ENCODE results near the gene APMAP.
A peak's percentile ranks its signal among the peaks of the same experiment; 100 is the strongest.

Gene APMAP

DNA sequence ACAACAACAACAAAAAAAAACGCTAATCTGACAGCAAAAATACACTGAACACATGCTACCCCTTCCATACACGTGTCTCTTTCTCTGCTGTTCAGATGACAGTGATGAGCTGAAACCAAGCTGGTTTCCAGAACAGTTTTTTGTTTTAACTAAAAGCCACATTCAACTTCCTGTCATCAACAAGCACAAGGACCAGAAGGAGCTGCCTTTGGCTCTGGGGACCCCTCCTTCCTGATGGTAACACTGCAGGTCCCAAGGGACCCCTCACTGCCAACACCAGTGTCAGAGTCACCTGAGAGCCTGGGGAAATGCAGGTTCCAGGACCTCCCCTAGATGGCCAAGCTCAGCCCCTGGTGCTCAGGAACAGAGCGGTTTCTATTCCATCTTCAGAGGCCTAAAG lies 37.5 kb downstream of the APMAP start:
- no peak for DNase-seq (ENCODE audit: low spot score)

GRCh38 chr20:24954566-24954965 lies 38.0 kb downstream of the APMAP start:
- no peak for TF ChIP-seq CTCF (IDR thresholded peaks at IDR 0.05)
- no peak for DNase-seq (ENCODE audit: low spot score)
- H3K4me3 ChIP-seq, result no peak overlapping the region
- no peak overlapping the region for H3K27ac ChIP-seq

More for the DNA sequence above, 37.5 kb downstream of the APMAP start:
- no peak for TF ChIP-seq CTCF (IDR thresholded peaks at IDR 0.05)
- Histone ChIP-seq H3K27ac (no peak overlapping the region), H3K4me3 (no peak overlapping the region)

- H3K27ac ChIP-seq, result no peak overlapping the region
- TF ChIP-seq CTCF (IDR thresholded peaks at IDR 0.05), result no peak
- no peak for DNase-seq (ENCODE audit: low spot score)
- H3K4me3 ChIP-seq, result no peak overlapping the region
Observed at GRCh38 chr20:24954151-24954550, 38.4 kb downstream of the APMAP start.

- H3K4me3 ChIP-seq, result no peak overlapping the region
Observed at GRCh38 chr20:24953621-24954133, 38.9 kb downstream of the APMAP start.

GRCh38 chr20:24953209-24953575 lies 39.4 kb downstream of the APMAP start:
- Histone ChIP-seq H3K4me3 (no peak overlapping the region), H3K27ac (no peak overlapping the region)
- DNase-seq (ENCODE audit: low spot score), result peak; percentile 68
- TF ChIP-seq CTCF (IDR thresholded peaks at IDR 0.05), result no peak

More at GRCh38 chr20:24953621-24954133, 38.9 kb downstream of the APMAP start:
- TF ChIP-seq CTCF (IDR thresholded peaks at IDR 0.05), result no peak
- DNase-seq (ENCODE audit: low spot score), result peak; percentile 41
- no peak overlapping the region for H3K27ac ChIP-seq

- no peak overlapping the region for H3K27ac ChIP-seq
- TF ChIP-seq CTCF (IDR thresholded peaks at IDR 0.05), result no peak
- peak; percentile 69 for DNase-seq (ENCODE audit: low spot score)
- H3K4me3 ChIP-seq, result no peak overlapping the region
Observed at GRCh38 chr20:24952376-24953208, 40.0 kb downstream of the APMAP start.

DNA sequence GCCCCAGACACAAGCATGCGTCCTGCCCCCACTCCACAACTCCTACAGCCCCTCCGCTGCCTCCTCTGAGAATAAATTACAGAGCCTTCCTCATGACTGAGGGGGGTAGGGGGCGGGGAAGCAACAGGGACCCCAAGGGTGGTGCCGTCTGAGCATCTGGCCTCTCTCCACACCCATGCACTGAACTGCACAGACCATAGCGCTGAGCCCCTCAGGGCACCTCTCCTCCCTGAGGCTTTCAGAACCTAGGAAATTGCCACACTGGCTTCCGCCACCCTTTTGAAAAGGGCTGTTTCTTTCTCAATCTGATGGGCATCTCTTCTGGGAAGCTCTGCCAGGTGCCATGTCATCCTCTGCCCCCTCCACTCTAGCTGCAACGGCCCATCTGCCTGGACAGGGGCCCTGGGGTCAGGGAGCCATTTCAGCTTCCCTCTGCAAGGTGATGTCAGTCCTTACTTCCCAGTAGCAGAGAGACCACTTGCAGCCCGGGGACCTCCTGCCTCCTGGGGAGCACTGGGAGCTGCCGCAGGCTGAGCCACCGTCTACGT lies 40.9 kb downstream of the APMAP start:
- no peak overlapping the region for H3K27ac ChIP-seq
- DNase-seq (ENCODE audit: low spot score), result peak; percentile 63
- TF ChIP-seq CTCF (IDR thresholded peaks at IDR 0.05), result no peak
- no peak overlapping the region for H3K4me3 ChIP-seq

All from coronary artery (tissue), 2 donors.